Measurements from ENCODE around the gene KRTAP9-9. TPM values are rescaled to one million over a fixed set of nuclear protein-coding genes. Genes with fewer than 3 reads are reported as not detected.
"Not testable (repeated sequence)": the region's sequence is repeated elsewhere in the genome, so short reads cannot be mapped to it uniquely, and the experiment has no call there.

Gene KRTAP9-9
- total RNA-seq, 1 experiment from 2014 or later, result not detected

GRCh38 chr17:41246995-41247787 lies 8.0 kb upstream of the KRTAP9-9 start:
- not testable (repeated sequence) for H3K36me3 Mint-ChIP-seq (ENCODE audit: insufficient read depth in 1 of 3, low read depth in 3 of 3); H3K79me1 ChIP-seq (ENCODE audit: insufficient read depth, low read depth, low read length, poor library complexity, severe bottlenecking); H4K5ac ChIP-seq (ENCODE audit: insufficient read length, low read depth, low read length); H2BK20ac ChIP-seq (ENCODE audit: low read depth, low read length, poor library complexity, severe bottlenecking); H4K8ac ChIP-seq (replicated peaks; ENCODE audit: insufficient read length, low read depth, low read length); H3K23me2 ChIP-seq (ENCODE audit: insufficient read length, low read depth, low read length, poor library complexity, severe bottlenecking); H3K4me3 Mint-ChIP-seq; H4K20me1 ChIP-seq (ENCODE audit: control insufficient read depth, insufficient read depth, insufficient read length); H2BK12ac ChIP-seq (ENCODE audit: insufficient read length, low read depth, low read length); H3T11ph ChIP-seq (ENCODE audit: low read length); H2AK5ac ChIP-seq (ENCODE audit: insufficient read length, low read length); H3K4me1 ChIP-seq (ENCODE audit: insufficient read depth, low read length); H2BK5ac ChIP-seq (ENCODE audit: insufficient read length, low read length); H3K23ac ChIP-seq (ENCODE audit: insufficient read length, low read depth, low read length); H3K27ac ChIP-seq (ENCODE audit: insufficient read length, low read depth, low read length); H3K27me3 ChIP-seq (ENCODE audit: insufficient read depth, low read length); H3K4me2 ChIP-seq (ENCODE audit: insufficient read depth, insufficient read length, low read length); H3K9ac ChIP-seq (ENCODE audit: extremely low read depth, insufficient read length, low read length); H2AFZ ChIP-seq (ENCODE audit: low read length); H4K91ac ChIP-seq (ENCODE audit: insufficient read length, low read depth, low read length); DNase-seq; H3K79me2 ChIP-seq (ENCODE audit: insufficient read depth, low read length); H3K14ac ChIP-seq (ENCODE audit: insufficient read depth, low read length); H2BK15ac ChIP-seq (ENCODE audit: low read depth, low read length); H2BK120ac ChIP-seq (ENCODE audit: low read depth, low read length, poor library complexity, severe bottlenecking); H3K56ac ChIP-seq (ENCODE audit: insufficient read length, low read depth, low read length); H3K18ac ChIP-seq (ENCODE audit: insufficient read length, low read depth, low read length); H3K27me3 Mint-ChIP-seq (ENCODE audit: low read depth); H3K4ac ChIP-seq (ENCODE audit: low read depth, low read length); H3K9me3 ChIP-seq (ENCODE audit: control insufficient read depth, low read depth, low read length); H3K9me3 Mint-ChIP-seq; H3K27ac Mint-ChIP-seq
- H3K4me1 Mint-ChIP-seq, result peaks cover 9 to 12% of the 10 kb centered on the region in 2 experiments
- no CpG with 5 or more reads among the region's 2 CpGs for WGBS (ENCODE audit: extremely low coverage, insufficient read length, low lambda C conversion rate)

GRCh38 chr17:41249637-41250240 lies 5.4 kb upstream of the KRTAP9-9 start, which contains the start of gene KRTAP9-4:
TSS of gene KRTAP9-4 (plus strand) at chr17:41249687. CDS start at chr17:41249721, 34 bp downstream.
- H4K5ac ChIP-seq (ENCODE audit: insufficient read length, low read depth, low read length); H2BK5ac ChIP-seq (ENCODE audit: insufficient read length, low read length); H3K14ac ChIP-seq (ENCODE audit: insufficient read depth, low read length); DNase-seq; H4K20me1 ChIP-seq (ENCODE audit: control insufficient read depth, insufficient read depth, insufficient read length); H2AK5ac ChIP-seq (ENCODE audit: insufficient read length, low read length); H4K91ac ChIP-seq (ENCODE audit: insufficient read length, low read depth, low read length); H3K79me2 ChIP-seq (ENCODE audit: insufficient read depth, low read length); H3K9me3 ChIP-seq (ENCODE audit: control insufficient read depth, low read depth, low read length); H3K36me3 Mint-ChIP-seq (ENCODE audit: insufficient read depth in 1 of 3, low read depth in 3 of 3); H2BK12ac ChIP-seq (ENCODE audit: insufficient read length, low read depth, low read length); H3K79me1 ChIP-seq (ENCODE audit: insufficient read depth, low read depth, low read length, poor library complexity, severe bottlenecking); H2BK120ac ChIP-seq (ENCODE audit: low read depth, low read length, poor library complexity, severe bottlenecking); H2BK15ac ChIP-seq (ENCODE audit: low read depth, low read length); H4K8ac ChIP-seq (replicated peaks; ENCODE audit: insufficient read length, low read depth, low read length); H3K56ac ChIP-seq (ENCODE audit: insufficient read length, low read depth, low read length); H2AFZ ChIP-seq (ENCODE audit: low read length); H3K9me3 Mint-ChIP-seq; H3K4me1 ChIP-seq (ENCODE audit: insufficient read depth, low read length); H3K18ac ChIP-seq (ENCODE audit: insufficient read length, low read depth, low read length); H2BK20ac ChIP-seq (ENCODE audit: low read depth, low read length, poor library complexity, severe bottlenecking); H3K27me3 ChIP-seq (ENCODE audit: insufficient read depth, low read length); H3K4me3 Mint-ChIP-seq; H3K23me2 ChIP-seq (ENCODE audit: insufficient read length, low read depth, low read length, poor library complexity, severe bottlenecking); H3K23ac ChIP-seq (ENCODE audit: insufficient read length, low read depth, low read length); H3T11ph ChIP-seq (ENCODE audit: low read length); H3K4ac ChIP-seq (ENCODE audit: low read depth, low read length); H3K27ac ChIP-seq (ENCODE audit: insufficient read length, low read depth, low read length); H3K9ac ChIP-seq (ENCODE audit: extremely low read depth, insufficient read length, low read length); H3K4me2 ChIP-seq (ENCODE audit: insufficient read depth, insufficient read length, low read length): not testable (repeated sequence)
- Mint-ChIP-seq H3K27me3 (ENCODE audit: low read depth) (peaks cover 18% of the 10 kb centered on the region), H3K27ac (peak within 1 kb of the TSS in 1 of 3 experiments; percentile 72; a peak in 1 of 7 replicates), H3K4me1 (peaks cover 9 to 12% of the 10 kb centered on the region in 2 experiments)
- WGBS (ENCODE audit: extremely low coverage, insufficient read length, low lambda C conversion rate), result no CpG with 5 or more reads among the region's 2 CpGs
